NCI-H1105 treated with DMSO at 0.1 percent for 48 hours (cell line): ENCODE results near the gene MPDU1.

Source experiments
- DNase-seq: peaks from one replicate; lab custom pipeline; 2025; lab: John Stamatoyannopoulos, UW

MPDU1 gene

GRCh38 chr17:7560172-7561027 is 23.3 kb upstream of the MPDU1 start:
- no peak for DNase-seq

GRCh38 chr17:7561028-7561575 is 22.6 kb upstream of the MPDU1 start:
- peak; percentile 92 for DNase-seq

- peak; percentile 86 for DNase-seq
These were observed 22.0 kb upstream of the MPDU1 start, which contains the start of gene SENP3 for GRCh38 chr17:7561589-7562207. TSS of gene SENP3 (plus strand) at chr17:7561919. CDS start at chr17:7563077, 1,158 bp downstream.

- no peak for DNase-seq
These were observed 21.4 kb upstream of the MPDU1 start for GRCh38 chr17:7562208-7562605.

- no peak for DNase-seq
These were observed 20.4 kb upstream of the MPDU1 start for GRCh38 chr17:7563115-7563869.

- DNase-seq = no peak
These were observed 14.1 kb upstream of the MPDU1 start for GRCh38 chr17:7569571-7569970.

- DNase-seq = no peak
These were observed 13.3 kb upstream of the MPDU1 start for GRCh38 chr17:7570351-7570750.

- DNase-seq = no peak
These were observed 11.4 kb upstream of the MPDU1 start for GRCh38 chr17:7572338-7572587.

- peak; percentile 100 for DNase-seq
These were observed 10.9 kb upstream of the MPDU1 start for GRCh38 chr17:7572588-7573323.

GRCh38 chr17:7573324-7574080 is 10.2 kb upstream of the MPDU1 start:
- DNase-seq = peak; percentile 83

- DNase-seq = no peak
These were observed 9.3 kb upstream of the MPDU1 start for GRCh38 chr17:7574176-7574953.

GRCh38 chr17:7575481-7575883 is 8.2 kb upstream of the MPDU1 start:
- DNase-seq = no peak

- no peak for DNase-seq
These were observed 7.7 kb upstream of the MPDU1 start for GRCh38 chr17:7575959-7576358.

- no peak for DNase-seq
These were observed 7.2 kb upstream of the MPDU1 start for GRCh38 chr17:7576432-7576937.

GRCh38 chr17:7577327-7578199 is 6.1 kb upstream of the MPDU1 start:
- DNase-seq = no peak

GRCh38 chr17:7579001-7579833 is 4.4 kb upstream of the MPDU1 start, which contains the start of gene CD68:
TSS of gene CD68 (plus strand) at chr17:7579638. CDS start at chr17:7579678, 40 bp downstream.
- DNase-seq = peak; percentile 42

GRCh38 chr17:7579834-7580603 is 3.6 kb upstream of the MPDU1 start:
- no peak for DNase-seq
